Measurements from ENCODE around the gene CD6.

GRCh38 chr11:60982184-60982583 is 10.7 kb downstream of the CD6 start:
- TF ChIP-seq CTCF (IDR thresholded peaks at IDR 0.05) (no peak), POLR2A (IDR thresholded peaks at IDR 0.05) (no peak)

Data from right lobe of liver (tissue), 4 donors.